COLO668 (cell line): ENCODE measurements around the gene KIRREL1.

ENCODE experiments used
- DNase-seq: peaks from one replicate; lab custom pipeline; 2025; ENCODE audit not compliant: unreplicated experiment; lab: John Stamatoyannopoulos, UW

Gene KIRREL1

DNA sequence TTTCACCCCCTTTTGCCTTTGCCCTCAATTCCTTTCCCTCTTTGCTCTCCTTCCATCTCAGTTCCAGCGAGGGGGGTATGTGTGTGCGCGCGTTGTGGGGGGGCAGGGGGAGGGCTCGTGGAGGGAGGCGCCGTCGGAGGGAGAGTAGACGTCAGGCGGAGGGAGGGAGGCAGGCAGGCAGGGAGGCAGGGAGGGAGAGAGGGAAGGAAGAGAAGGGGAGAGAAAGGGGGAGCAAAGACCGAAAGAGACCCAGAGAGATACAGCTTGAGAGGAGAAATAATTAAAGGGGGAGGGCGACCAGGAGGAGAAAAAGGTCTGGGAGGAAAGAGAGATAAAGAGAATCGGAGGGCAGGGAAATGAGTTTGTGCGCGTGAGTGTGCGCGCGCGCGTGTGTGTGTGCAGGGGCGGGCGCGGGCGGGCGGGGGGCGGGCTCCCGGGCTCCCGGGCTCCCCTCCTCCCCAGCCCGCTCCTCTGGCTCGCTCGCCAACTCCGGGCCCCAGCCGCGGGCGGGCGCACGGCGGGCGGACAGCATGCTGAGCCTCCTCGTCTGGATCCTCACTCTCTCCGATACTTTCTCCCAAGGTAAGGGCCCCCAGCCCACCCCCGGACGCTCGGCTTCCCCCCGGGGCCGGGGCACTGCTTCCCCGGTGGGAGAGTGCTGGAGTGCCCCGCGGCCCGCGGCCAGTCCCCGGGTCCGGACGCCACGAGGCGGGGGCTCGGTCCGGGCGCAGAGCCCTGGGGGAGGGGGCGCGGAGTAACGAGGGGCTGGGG, at the start of gene KIRREL1:
Gene KIRREL1 (plus strand): TSS at position 499 of the 771 bp plus-strand sequence. CDS start 32 bp downstream, at position 531.
- DNase-seq = no peak

DNA sequence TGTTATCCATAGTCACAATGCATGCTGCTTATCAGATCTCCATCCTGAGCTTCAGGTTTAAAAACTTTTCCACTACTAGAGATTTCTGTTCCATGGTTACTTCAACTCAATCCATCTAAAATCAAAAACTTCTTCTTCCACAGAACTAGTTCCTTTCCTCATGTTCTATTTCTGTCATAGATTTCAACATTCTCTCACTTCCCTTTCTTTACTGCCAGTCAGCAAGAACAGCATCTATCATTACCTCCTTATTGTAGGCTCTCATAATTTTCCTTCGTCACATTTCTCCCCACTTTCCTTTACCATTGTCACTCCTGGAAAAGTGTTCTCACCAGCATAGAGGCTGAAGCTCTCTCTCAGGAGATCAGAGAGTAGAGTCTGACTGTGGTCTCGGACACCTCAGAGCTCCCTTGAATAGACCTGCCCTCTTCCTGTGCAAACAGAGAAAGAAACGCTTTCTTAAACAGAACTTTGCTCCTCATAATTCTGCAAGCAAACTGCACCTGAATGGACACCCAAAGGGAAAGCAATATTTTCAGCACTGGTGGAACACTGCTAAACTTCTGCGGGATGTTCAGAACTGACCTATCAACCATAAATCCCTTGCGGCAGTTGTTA, 48.7 kb upstream of the KIRREL1 start:
- no peak for DNase-seq

- DNase-seq = no peak
Measured at GRCh38 chr1:157948312-157949073, 45.0 kb upstream of the KIRREL1 start.

GRCh38 chr1:157949074-157949354, 44.4 kb upstream of the KIRREL1 start:
- no peak for DNase-seq

DNA sequence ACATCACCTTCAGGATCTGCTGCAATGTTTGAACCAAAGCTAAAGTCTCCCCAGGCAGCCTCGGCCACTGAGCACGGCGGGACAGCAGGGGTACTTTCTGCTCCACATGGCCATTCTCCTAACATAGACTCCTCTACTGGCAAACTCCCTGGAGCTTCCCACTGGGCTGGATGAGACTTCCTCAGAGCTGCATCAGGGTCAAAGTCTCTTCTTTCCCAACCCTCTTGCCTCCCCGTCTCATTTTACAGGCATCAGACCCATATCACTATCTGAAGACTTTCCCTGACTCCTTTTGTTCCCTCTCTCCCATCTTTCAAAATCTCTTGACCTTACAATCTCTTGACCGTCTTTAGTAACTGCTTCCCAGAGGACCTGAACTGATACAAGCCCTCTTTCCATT, 42.2 kb upstream of the KIRREL1 start:
- DNase-seq = no peak

DNA sequence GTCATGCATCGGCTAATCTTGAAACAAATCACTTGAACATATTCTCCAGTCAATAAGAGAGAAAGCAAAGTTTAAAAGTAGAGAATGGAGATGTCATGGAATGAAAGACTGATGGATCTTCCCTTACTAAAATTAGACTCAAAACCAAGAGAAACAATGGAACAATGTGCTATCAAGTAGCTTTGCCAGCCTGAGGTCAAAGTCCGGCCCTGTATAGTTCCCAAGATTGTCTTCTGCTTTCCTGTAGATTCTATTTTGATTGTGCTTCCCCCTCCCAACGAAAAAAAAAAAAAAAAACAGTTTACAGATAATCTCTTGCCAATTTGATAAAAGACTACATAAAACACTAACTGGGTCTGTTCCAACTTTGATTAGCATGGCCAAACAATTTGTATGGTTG, 40.8 kb upstream of the KIRREL1 start:
- no peak for DNase-seq

DNA sequence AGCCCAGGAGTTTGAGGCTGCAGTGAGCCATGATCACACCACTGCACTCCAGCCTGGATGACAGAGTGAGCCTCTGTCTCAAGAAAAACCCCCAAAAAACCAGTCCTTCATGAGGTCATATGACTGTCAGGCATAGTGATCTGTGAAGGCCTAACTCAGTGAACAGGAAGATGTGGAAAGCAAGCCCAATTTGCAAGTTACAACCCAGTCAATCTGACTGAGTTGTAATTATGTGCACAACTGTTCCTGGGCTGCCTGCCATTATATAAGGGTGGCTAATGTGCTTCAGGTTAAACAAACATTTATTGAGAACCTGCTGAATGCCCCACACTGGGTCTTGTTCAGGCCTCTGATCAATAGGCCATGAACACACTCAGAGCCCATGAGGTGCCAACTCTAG, 38.2 kb upstream of the KIRREL1 start:
- DNase-seq = no peak

GRCh38 chr1:157955857-157956256, 37.6 kb upstream of the KIRREL1 start:
- DNase-seq = no peak

DNA sequence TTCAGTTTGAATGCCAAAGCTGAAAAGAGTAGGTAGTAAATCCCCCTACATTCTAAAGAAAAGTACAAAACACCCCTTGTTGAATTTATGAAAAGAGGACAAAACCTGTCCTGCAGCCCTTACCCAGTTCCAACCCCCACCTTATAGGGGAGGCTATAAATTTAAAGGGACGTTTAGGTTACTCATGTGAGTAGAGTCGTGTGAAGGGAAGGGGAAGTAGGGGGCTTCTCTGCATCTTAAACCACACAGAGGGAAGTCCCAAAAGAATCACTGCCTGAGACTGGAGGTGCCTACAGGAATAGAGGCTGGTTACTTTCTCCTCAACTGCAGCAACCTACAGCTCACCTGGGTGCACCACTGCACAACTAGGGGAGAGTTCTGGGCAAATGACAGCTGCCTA, 36.7 kb upstream of the KIRREL1 start:
- no peak for DNase-seq

- no peak for DNase-seq
Measured at GRCh38 chr1:157958263-157958662, 35.2 kb upstream of the KIRREL1 start.

- DNase-seq = no peak
Measured at GRCh38 chr1:157959750-157960149, 33.7 kb upstream of the KIRREL1 start.

DNA sequence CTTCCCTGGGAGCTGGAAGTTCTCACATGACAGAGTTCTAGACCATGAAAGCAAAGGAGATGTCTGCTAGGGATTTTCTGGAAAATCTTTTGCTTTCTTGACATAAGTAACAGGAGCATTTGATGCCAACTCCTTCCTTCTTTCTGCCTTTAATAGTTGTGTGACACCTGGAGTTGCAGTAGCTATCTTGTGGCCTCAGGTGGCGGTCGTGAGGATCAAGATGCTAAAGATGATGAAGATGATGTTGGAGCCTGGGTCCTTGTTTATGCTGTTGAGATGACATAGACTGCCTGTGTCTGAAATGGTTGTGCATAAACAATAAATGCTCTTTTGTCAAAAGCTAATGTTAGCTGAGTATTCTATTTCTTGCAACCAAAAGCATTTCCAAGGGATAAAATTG, 32.7 kb upstream of the KIRREL1 start:
- no peak for DNase-seq

DNA sequence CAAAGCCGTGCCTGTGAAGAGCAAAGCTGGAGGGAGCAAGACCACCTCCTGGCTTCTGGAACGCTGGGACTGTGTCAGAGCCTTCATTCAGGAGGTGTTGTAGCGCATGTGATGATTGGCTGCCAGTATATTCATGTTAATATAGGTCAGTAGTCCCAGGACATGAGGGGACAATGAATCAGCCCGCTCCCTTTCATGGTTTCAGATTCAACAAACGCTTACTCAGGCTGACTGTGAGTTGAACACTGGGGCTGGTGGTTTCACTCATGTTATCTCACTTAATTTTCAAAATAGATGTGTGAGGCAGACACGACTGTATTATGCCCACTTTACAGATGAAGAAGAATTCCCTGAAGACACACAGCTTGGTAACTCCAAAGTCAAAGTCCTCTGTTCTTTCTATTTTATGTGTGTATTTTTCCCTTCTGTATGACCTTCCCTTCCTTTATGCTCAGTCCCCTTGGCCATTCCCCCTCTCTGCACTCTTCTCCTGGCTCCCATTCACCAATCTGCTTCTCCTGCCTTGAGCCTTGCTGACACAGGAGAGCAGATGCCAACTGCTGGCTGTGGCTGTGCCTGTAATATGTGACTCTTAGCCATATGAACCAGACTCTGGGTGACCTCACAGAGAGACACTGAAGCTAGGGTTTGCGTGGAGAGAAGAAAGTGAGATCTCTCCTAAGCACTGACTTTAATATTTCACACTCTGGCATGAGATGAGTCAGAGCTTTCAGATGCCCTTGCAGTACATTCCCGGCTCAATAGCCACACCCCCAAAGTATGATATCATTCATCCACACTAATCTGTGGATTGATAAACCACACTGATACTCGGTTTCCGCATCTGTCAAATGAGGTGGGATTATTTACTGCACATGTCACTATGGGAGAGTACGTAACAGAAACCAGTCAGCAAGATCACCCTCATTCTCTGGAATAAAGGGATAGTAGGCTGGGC, 31.4 kb upstream of the KIRREL1 start:
- no peak for DNase-seq

- DNase-seq = peak; percentile 41
Measured at GRCh38 chr1:157963713-157964112, 29.7 kb upstream of the KIRREL1 start.

- DNase-seq = no peak
Measured at GRCh38 chr1:157965584-157965983, 27.9 kb upstream of the KIRREL1 start.

DNA sequence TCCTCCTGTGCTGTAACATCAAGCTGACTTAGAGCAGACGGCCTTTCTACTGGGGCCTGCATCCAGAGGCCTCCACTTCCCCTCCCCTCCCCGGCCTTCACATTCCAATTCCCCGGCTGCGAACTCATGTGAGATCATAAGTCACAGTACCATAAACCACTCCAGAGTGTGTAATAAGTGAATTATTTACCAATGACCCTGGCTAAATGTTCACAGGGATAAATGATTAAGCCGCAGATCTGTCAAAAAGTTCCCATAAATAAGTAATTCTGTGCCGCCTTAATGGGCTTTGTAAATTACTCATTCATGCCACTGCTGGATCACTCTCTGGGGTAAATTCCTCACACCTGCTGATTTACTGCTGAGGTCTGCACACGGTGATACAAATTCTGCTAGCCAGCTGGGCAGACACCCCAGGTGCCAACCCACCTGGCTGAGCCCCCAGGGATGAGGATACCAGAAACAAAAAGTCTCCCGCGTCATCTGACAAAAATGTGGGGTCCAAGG, 27.4 kb upstream of the KIRREL1 start:
- no peak for DNase-seq

- no peak for DNase-seq
Measured at GRCh38 chr1:157967205-157967604, 26.2 kb upstream of the KIRREL1 start.

- DNase-seq = no peak
Measured at GRCh38 chr1:157968508-157968907, 24.9 kb upstream of the KIRREL1 start.

DNA sequence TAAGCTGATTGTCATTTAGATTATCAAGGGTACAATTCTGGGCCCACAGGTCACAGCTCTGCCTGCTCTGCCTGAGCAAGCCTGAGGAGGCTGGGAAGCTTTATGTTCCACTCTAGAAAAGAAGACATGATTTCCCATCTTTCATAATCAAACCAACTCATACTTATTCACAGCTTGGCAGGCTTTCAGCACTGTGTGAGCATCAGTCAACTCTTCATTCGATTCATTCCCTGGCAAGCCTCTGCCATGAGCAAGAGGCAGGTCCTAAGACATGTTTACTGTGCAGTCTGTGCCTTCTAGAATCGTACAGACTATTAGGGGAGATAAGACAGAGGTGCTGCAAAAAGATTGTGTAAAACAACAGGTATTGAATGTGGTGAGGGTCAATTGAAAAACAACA, 24.5 kb upstream of the KIRREL1 start:
- no peak for DNase-seq

- no peak for DNase-seq
Measured at GRCh38 chr1:157969697-157970485, 23.6 kb upstream of the KIRREL1 start.
